HCT116 (cell line): ENCODE measurements around the gene SERPINB6.

Experiments used
- ATF3 ChIP-seq: IDR thresholded peaks from 2 replicates; pipeline ENCODE4 v1.6.1; 2012
- CTCF ChIP-seq, 3 experiments: fragments of 200-600 bp in 1 of 3; sonication (generic) in 1 of 3; IDR thresholded peaks in 2 of 3; conservative IDR thresholded peaks in 1 of 3; 2 replicates each; pipeline ENCODE4 v1.5.1; 2012 to 2017; ENCODE audit warnings: low read depth in 2 of 3, low read length in 2 of 3, antibody characterized with exemption in 1 of 3, borderline replicate concordance in 1 of 3, control low read depth in 1 of 3, mild to moderate bottlenecking in 1 of 3, mixed read lengths in 1 of 3, mixed run types in 1 of 3, moderate library complexity in 1 of 3; ENCODE audit not compliant: insufficient read depth in 1 of 3
- EZH2 ChIP-seq: fragments of 200-600 bp; sonication (generic); IDR thresholded peaks from 2 replicates; pipeline ENCODE4 v1.6.1; 2017; ENCODE audit warnings: antibody characterized with exemption, mixed run types
- FOSL1 ChIP-seq: IDR thresholded peaks from 2 replicates; pipeline ENCODE4 v1.6.1; 2012; ENCODE audit warnings: low read depth
- JUND ChIP-seq: IDR thresholded peaks from 2 replicates; pipeline ENCODE4 v1.6.1; 2012
- MAX ChIP-seq: IDR thresholded peaks from 2 replicates; pipeline ENCODE4 v1.6.1; 2012
- POLR2A ChIP-seq: IDR thresholded peaks from 2 replicates; pipeline ENCODE4 v1.7.0; 2011; ENCODE audit warnings: borderline replicate concordance; ENCODE audit not compliant: insufficient read depth, insufficient read length; ENCODE audit errors: extremely low read depth
- POLR2AphosphoS5 ChIP-seq: IDR thresholded peaks from 2 replicates; pipeline ENCODE4 v1.6.1; 2011; ENCODE audit warnings: mild to moderate bottlenecking, low read depth, low read length, moderate library complexity
- RAD21 ChIP-seq: IDR thresholded peaks from 2 replicates; pipeline ENCODE4 v1.6.1; 2012; ENCODE audit warnings: low read depth, mild to moderate bottlenecking
- REST ChIP-seq: IDR thresholded peaks from 2 replicates; pipeline ENCODE4 v1.6.1; 2012; ENCODE audit warnings: low read depth
- SIN3A ChIP-seq: IDR thresholded peaks from 2 replicates; pipeline ENCODE4 v1.6.1; 2012; ENCODE audit warnings: low read depth
- SRF ChIP-seq: IDR thresholded peaks from 2 replicates; pipeline ENCODE4 v1.6.1; 2012; ENCODE audit warnings: low read depth
- ZFX ChIP-seq: fragments of 450-650 bp; IDR thresholded peaks from 2 replicates; pipeline ENCODE4 v1.6.1; 2017
- ZNF274 ChIP-seq: fragments of 200-500 bp; sonication (Bioruptor generic); IDR thresholded peaks from 2 replicates; pipeline ENCODE4 v1.6.1; 2014; ENCODE audit warnings: mild to moderate bottlenecking, low read depth, low read length, inconsistent platforms

- no peak for TF ChIP-seq POLR2AphosphoS5
- no peak for TF ChIP-seq FOSL1
- no peak for TF ChIP-seq POLR2A
- TF ChIP-seq CTCF (IDR thresholded peaks at IDR 0.05 in 2 of 3, conservative IDR thresholded peaks at IDR 0.05 in 1 of 3; ENCODE audit: borderline replicate concordance in 1 of 3, insufficient read depth in 1 of 3, low read depth in 2 of 3, low read length in 2 of 3), result no peak
- TF ChIP-seq EZH2, result no peak
- no peak for TF ChIP-seq RAD21
- no peak for TF ChIP-seq SIN3A
- TF ChIP-seq ZFX, result no peak
- no peak for TF ChIP-seq ATF3
- TF ChIP-seq SRF, result no peak
- no peak for TF ChIP-seq JUND
- TF ChIP-seq MAX, result no peak
- TF ChIP-seq ZNF274, result no peak
- no peak for TF ChIP-seq REST
These were observed 20.7 kb downstream of the SERPINB6 start for GRCh38 chr6:2950713-2951112.
